Uterus (tissue), 2 donors: ENCODE measurements around the gene GNLY.

ENCODE experiments used
- CTCF ChIP-seq, 4 experiments: fragments of 200-600 bp in 2 of 4; fragments of 450-650 bp in 2 of 4; sonication (generic) in 2 of 4; IDR thresholded peaks; one replicate each; pipeline ENCODE4 v1.5.1; 2016 to 2019; ENCODE audit warnings: antibody characterized with exemption in 4 of 4, mild to moderate bottlenecking in 2 of 4, moderate library complexity in 1 of 4
- POLR2A ChIP-seq, 2 donors: fragments of 450-650 bp; IDR thresholded peaks; one replicate each; pipeline ENCODE4 v1.6.1; 2016; ENCODE audit warnings: antibody characterized with exemption in 2 of 2, mild to moderate bottlenecking in 1 of 2, moderate library complexity in 1 of 2

- TF ChIP-seq POLR2A (IDR thresholded peaks at IDR 0.05) (no peak), CTCF (IDR thresholded peaks at IDR 0.05) (no peak)
Measured at GRCh38 chr2:85745619-85746018, 51.5 kb downstream of the GNLY start.
